ENCODE data around the gene NAV2. TPM values are rescaled to one million over a fixed set of nuclear protein-coding genes. Genes with fewer than 3 reads are reported as not detected.
A peak's percentile ranks its signal among the peaks of the same experiment; 100 is the strongest.

NAV2 gene
- total and polyA plus RNA-seq, 2 experiments from 2014 or later: 26.0 to 45.0 TPM

DNA sequence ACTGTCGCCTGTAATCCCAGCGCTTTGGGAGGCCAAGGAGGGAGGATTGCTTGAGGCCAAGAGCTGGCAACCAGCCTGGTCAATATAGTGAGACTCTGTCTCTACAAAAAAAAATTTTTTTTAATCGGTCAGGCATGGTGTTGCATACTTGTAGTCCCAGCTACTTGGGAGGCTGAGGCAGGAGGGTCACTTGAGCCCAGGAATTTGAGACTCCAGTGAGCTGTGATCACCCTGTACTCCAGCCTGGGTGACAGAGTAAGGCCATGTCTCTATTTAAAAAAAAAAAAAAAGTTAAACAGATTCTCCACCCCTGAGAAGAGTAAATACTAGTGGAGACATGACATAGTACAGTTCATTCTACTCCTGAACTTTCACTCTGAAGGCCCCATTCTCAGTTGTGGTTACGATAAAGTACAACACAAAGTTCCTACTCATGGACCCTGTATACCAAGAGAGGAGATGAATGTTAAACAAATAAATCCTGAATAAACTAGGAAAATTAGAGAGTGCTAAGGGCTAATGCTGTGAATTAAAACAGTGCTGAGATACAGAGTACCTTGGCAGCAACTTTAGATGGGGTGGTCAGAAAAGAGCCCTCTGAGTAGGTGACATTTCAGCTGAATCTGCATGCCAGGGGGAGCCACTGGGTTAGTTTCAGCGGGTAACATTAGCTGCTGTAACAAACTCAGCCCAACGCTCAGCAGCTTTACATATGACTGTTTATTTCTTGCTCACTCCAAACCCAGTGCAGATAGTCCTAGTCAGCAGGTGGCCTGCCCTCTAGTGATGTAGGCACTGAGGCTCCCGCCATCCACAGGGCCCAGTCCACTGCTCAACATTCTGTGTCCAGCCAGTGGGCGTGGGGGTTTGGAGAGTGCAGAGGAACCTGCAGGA lies 372.5 kb downstream of the NAV2 start:
- H4K20me1 ChIP-seq (replicated peaks; ENCODE audit: insufficient read depth): peaks cover 4% of the 10 kb centered on the region; the same call in 1 of the 2 replicates
- DNase-seq (ENCODE audit: low spot score): peak; percentile 34
- H3K27ac Mint-ChIP-seq: no peak overlapping the region
- H3K4me1 Mint-ChIP-seq: peaks cover 3% of the 10 kb centered on the region; the same call in 1 of the 3 replicates
- no peaks in the 10 kb centered on the region for H3K27me3 Mint-ChIP-seq (ENCODE audit: insufficient read depth, low read depth, poor library complexity)
- H3K4me1 ChIP-seq (ENCODE audit: insufficient read depth): no peaks in the 10 kb centered on the region
- 0 out of 2 replicates have a peak, but pooled peaks cover 2% of the 10 kb centered on the region for H3K9me2 ChIP-seq (ENCODE audit: insufficient read depth)
- no peaks in the 10 kb centered on the region for H3K27me3 ChIP-seq (ENCODE audit: insufficient read depth)
- no peaks in the 10 kb centered on the region for H3K79me2 ChIP-seq (replicated peaks; ENCODE audit: insufficient read depth)
- H3K36me3 Mint-ChIP-seq (ENCODE audit: low read depth): peaks cover 90% of the 10 kb centered on the region
- H3K4me3 Mint-ChIP-seq: no peak overlapping the region
- no peak overlapping the region for H2AFZ ChIP-seq
- no peaks in the 10 kb centered on the region for H3K9me3 Mint-ChIP-seq
- peak; percentile 40 for ATAC-seq
- TF ChIP-seq, protein P1, sequence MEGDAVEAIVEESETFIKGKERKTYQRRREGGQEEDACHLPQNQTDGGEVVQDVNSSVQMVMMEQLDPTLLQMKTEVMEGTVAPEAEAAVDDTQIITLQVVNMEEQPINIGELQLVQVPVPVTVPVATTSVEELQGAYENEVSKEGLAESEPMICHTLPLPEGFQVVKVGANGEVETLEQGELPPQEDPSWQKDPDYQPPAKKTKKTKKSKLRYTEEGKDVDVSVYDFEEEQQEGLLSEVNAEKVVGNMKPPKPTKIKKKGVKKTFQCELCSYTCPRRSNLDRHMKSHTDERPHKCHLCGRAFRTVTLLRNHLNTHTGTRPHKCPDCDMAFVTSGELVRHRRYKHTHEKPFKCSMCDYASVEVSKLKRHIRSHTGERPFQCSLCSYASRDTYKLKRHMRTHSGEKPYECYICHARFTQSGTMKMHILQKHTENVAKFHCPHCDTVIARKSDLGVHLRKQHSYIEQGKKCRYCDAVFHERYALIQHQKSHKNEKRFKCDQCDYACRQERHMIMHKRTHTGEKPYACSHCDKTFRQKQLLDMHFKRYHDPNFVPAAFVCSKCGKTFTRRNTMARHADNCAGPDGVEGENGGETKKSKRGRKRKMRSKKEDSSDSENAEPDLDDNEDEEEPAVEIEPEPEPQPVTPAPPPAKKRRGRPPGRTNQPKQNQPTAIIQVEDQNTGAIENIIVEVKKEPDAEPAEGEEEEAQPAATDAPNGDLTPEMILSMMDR (conservative IDR thresholded peaks at IDR 0.05; ENCODE audit: low read depth in 2 of 2): peak; percentile 13 to 37; a peak in 1 of 4 replicates
- TF ChIP-seq STAT1 (IDR thresholded peaks at IDR 0.05; ENCODE audit: unreplicated experiment): no peak
- no peak overlapping the region for H3K4me3 ChIP-seq
- H3K36me3 ChIP-seq (ENCODE audit: insufficient read depth): peaks cover 15% of the 10 kb centered on the region
- no peak overlapping the region for H3K4me2 ChIP-seq
- no peak overlapping the region for H3K27ac ChIP-seq (ENCODE audit: low read depth)
- no peaks in the 10 kb centered on the region for H3F3A ChIP-seq (replicated peaks; ENCODE audit: low read depth)

GRCh38 chr11:20085918-20086317 lies 373.3 kb downstream of the NAV2 start:
- Mint-ChIP-seq H3K4me3 (no peak overlapping the region), H3K27me3 (ENCODE audit: insufficient read depth, low read depth, poor library complexity) (no peaks in the 10 kb centered on the region), H3K36me3 (ENCODE audit: low read depth) (peaks cover 86% of the 10 kb centered on the region), H3K4me1 (peaks cover 3% of the 10 kb centered on the region; the same call in 1 of the 3 replicates), H3K9me3 (no peaks in the 10 kb centered on the region), H3K27ac (no peak overlapping the region)
- H3K9me2 ChIP-seq (ENCODE audit: insufficient read depth): 0 out of 2 replicates have a peak, but pooled peaks cover 2% of the 10 kb centered on the region
- no peaks in the 10 kb centered on the region for H3F3A ChIP-seq (replicated peaks; ENCODE audit: low read depth)
- peaks cover 15% of the 10 kb centered on the region for H3K36me3 ChIP-seq (ENCODE audit: insufficient read depth)
- H3K4me1 ChIP-seq (ENCODE audit: insufficient read depth): no peaks in the 10 kb centered on the region
- ATAC-seq (no peak), DNase-seq (ENCODE audit: low spot score) (no peak)
- H3K27me3 ChIP-seq (ENCODE audit: insufficient read depth): no peaks in the 10 kb centered on the region
- H4K20me1 ChIP-seq (replicated peaks; ENCODE audit: insufficient read depth): peaks cover 4% of the 10 kb centered on the region; the same call in 1 of the 2 replicates
- no peak overlapping the region for H2AFZ ChIP-seq
- no peak overlapping the region for H3K4me2 ChIP-seq
- no peaks in the 10 kb centered on the region for H3K79me2 ChIP-seq (replicated peaks; ENCODE audit: insufficient read depth)
- H3K27ac ChIP-seq (ENCODE audit: low read depth): no peak overlapping the region
- no peak overlapping the region for H3K4me3 ChIP-seq
- no peak for TF ChIP-seq CREB1 (CRISPR knock-in tag; IDR thresholded peaks at IDR 0.05; ENCODE audit: low read depth)
- no peak for TF ChIP-seq EZH2phosphoT487 (IDR thresholded peaks at IDR 0.05; ENCODE audit: unreplicated experiment)
- TF ChIP-seq STAT1 (IDR thresholded peaks at IDR 0.05; ENCODE audit: unreplicated experiment): no peak
- no peak for TF ChIP-seq ZNF114 (CRISPR knock-in tag; IDR thresholded peaks at IDR 0.05)
- no peak for TF ChIP-seq ZNF462 (CRISPR knock-in tag; IDR thresholded peaks at IDR 0.05)
- no peak for TF ChIP-seq ZNF331 (CRISPR knock-in tag; IDR thresholded peaks at IDR 0.05; ENCODE audit: low read depth)
- TF ChIP-seq, protein P1 (conservative IDR thresholded peaks at IDR 0.05; ENCODE audit: low read depth in 2 of 2): no peak
- TF ChIP-seq EZH2 (IDR thresholded peaks at IDR 0.05; ENCODE audit: low read depth, unreplicated experiment): no peak

Data from GM23338 (cell line).